NB4 (cell line): ENCODE results near the gene NTSR1.
A peak's percentile ranks its signal among the peaks of the same experiment; 100 is the strongest.

Experiments
- CTCF ChIP-seq: IDR thresholded peaks from one replicate; pipeline ENCODE4 v1.5.1; 2012; ENCODE audit warnings: low read depth, low read length
- MAX ChIP-seq: IDR thresholded peaks from 2 replicates; pipeline ENCODE4 v1.6.1; 2011; ENCODE audit warnings: low read depth, low read length
- MYC ChIP-seq: IDR thresholded peaks from 2 replicates; pipeline ENCODE4 v1.6.1; 2011; ENCODE audit warnings: low read depth, low read length
- POLR2A ChIP-seq: IDR thresholded peaks from 2 replicates; pipeline ENCODE4 v1.6.1; 2011; ENCODE audit warnings: mild to moderate bottlenecking; ENCODE audit not compliant: insufficient read length; ENCODE audit errors: extremely low read depth

GRCh38 chr20:62768551-62769287 is 60.1 kb downstream of the NTSR1 start:
- no peak for TF ChIP-seq CTCF
- no peak for TF ChIP-seq POLR2A
- 0 out of 2 replicates have a peak, but pooled peaks have one; percentile 15 for TF ChIP-seq MAX
- no peak for TF ChIP-seq MYC
